Right cardiac atrium (tissue), 5 donors: ENCODE results near the gene ZNF248. TPM values are rescaled to one million over a fixed set of nuclear protein-coding genes. Genes with fewer than 3 reads are reported as not detected.
A peak's percentile ranks its signal among the peaks of the same experiment; 100 is the strongest.
"Not testable (repeated sequence)": the region's sequence is repeated elsewhere in the genome, so short reads cannot be mapped to it uniquely, and the experiment has no call there.

Experiments used
- ATAC-seq, 2 donors: fragments of 200-7000 bp; cut with Tn5 transposase; one replicate each; pipeline versions ENCODE4 v1.8.0 to v1.9.1; 2020; ENCODE audit warnings: moderate library complexity in 2 of 2, mild to moderate bottlenecking in 1 of 2
- DNase-seq, 3 donors: peaks; one replicate each; pipeline ENCODE4 v3.0.0-alpha.2; 2020
- H3K27ac ChIP-seq: one replicate; pipeline ENCODE4 v1.5.1; 2013; ENCODE audit warnings: mild to moderate bottlenecking, low read length, control low read depth, moderate library complexity
- H3K27me3 ChIP-seq: one replicate; pipeline ENCODE4 v1.6.1; 2013; ENCODE audit not compliant: control insufficient read depth, insufficient read depth
- H3K4me1 ChIP-seq: one replicate; pipeline ENCODE4 v1.6.1; 2013; ENCODE audit warnings: low read length; ENCODE audit not compliant: control insufficient read depth, insufficient read depth
- H3K4me3 ChIP-seq: one replicate; pipeline ENCODE4 v1.5.1; 2013; ENCODE audit warnings: low read length, control low read depth
- H3K9me3 ChIP-seq: one replicate; pipeline ENCODE4 v1.6.1; 2013; ENCODE audit warnings: low read length; ENCODE audit not compliant: control insufficient read depth
- WGBS: extraction: QIAGEN DNeasy Blood & Tissue Kit; methylation state at CpG from one replicate; pipeline ENCODE4 v1.1.7; 2013; 5-methylcytosine and 5-hydroxymethylcytosine counted together
- intact Hi-C, 4 donors: fragments of 100-400 bp; cut with DNase I; formaldehyde crosslinking; loops; one replicate each; pipeline versions ENCODE4 v1.11.0 to v1.14.0; 2022 to 2023
- polyA plus RNA-seq: library from polyadenylated mRNA; stranded (reverse); fragments of 200-250 nt; gene quantifications from one replicate; pipeline ENCODE4 v1.2.3, GENCODE V29; 2013
- total RNA-seq, 4 donors: library from RNA; stranded (reverse); fragmentation: NEBNext Ultra II Directional; extraction: Animal tissue kit (Norgen Biotek cat#: 25700); gene quantifications; one replicate each; pipeline ENCODE4 v1.2.1, GENCODE V29; 2021
- donor health status: healthy with polysubstance abuse.
- donor health status: DM: no; HTN: yes; CAD: no.
- donor health status: DM: no; HTN: no; CAD: no.
- donor health status: DM: no; HTN: yes; CAD: no; lungs with severe emphysema.
- donor health status: DM: yes; HTN: yes; CAD: no.

The ZNF248 gene
- total and polyA plus RNA-seq, 5 donors: 5.8 to 18.4 (median 14.0) TPM

- ATAC-seq (no peak), DNase-seq (no peak)
- intact Hi-C loops: no loop called here
- H3K4me3 ChIP-seq: no peak overlapping the region
- no peaks in the 10 kb centered on the region for H3K4me1 ChIP-seq
- no peaks in the 10 kb centered on the region for H3K9me3 ChIP-seq
- WGBS: 79% methylated on average over 9 of the region's 9 CpGs
- no peaks in the 10 kb centered on the region for H3K27me3 ChIP-seq
- H3K27ac ChIP-seq: no peak overlapping the region
Measured at GRCh38 chr10:37865957-37866803, 8.8 kb upstream of the ZNF248 start.

- intact Hi-C loops: no loop called here
- ATAC-seq: no peak
- WGBS: 71% methylated on average over 3 of the region's 3 CpGs
- Histone ChIP-seq H3K4me1 (no peaks in the 10 kb centered on the region), H3K9me3 (no peaks in the 10 kb centered on the region), H3K27me3 (no peaks in the 10 kb centered on the region), H3K27ac (no peak overlapping the region), H3K4me3 (no peak overlapping the region)
- DNase-seq: no peak
Measured at GRCh38 chr10:37865264-37865663, 7.9 kb upstream of the ZNF248 start.

GRCh38 chr10:37860494-37861190 is 3.2 kb upstream of the ZNF248 start:
- DNase-seq: no peak
- no peaks in the 10 kb centered on the region for H3K4me1 ChIP-seq
- no peak overlapping the region for H3K4me3 ChIP-seq
- H3K27ac ChIP-seq: no peak overlapping the region
- H3K27me3 ChIP-seq: no peaks in the 10 kb centered on the region
- intact Hi-C loops: no loop called here
- no peaks in the 10 kb centered on the region for H3K9me3 ChIP-seq
- ATAC-seq: no peak
- WGBS: 72% methylated on average over 2 of the region's 2 CpGs

- intact Hi-C loops: loop anchor here in 1 of 4 donors (10.0 kb wide), 1 partner anchor 116 kb away; the partner anchor contains the start of gene ZNF25
- not testable (repeated sequence) for H3K9me3 ChIP-seq, H3K4me3 ChIP-seq, H3K27ac ChIP-seq, ATAC-seq, H3K4me1 ChIP-seq, H3K27me3 ChIP-seq, DNase-seq
- 95% methylated on average over 16 of the region's 16 CpGs for WGBS
Measured at GRCh38 chr10:37859270-37859669, 1.9 kb upstream of the ZNF248 start.

GRCh38 chr10:37856881-37857286 is 526 bp downstream of the ZNF248 start:
- Histone ChIP-seq H3K27me3 (no peaks in the 10 kb centered on the region), H3K9me3 (no peaks in the 10 kb centered on the region), H3K4me1 (no peaks in the 10 kb centered on the region), H3K27ac (peak overlapping the region; percentile 75), H3K4me3 (peak overlapping the region; percentile 63)
- ATAC-seq: peak; percentile 6 to 26
- DNase-seq: peak; percentile 28 to 57 (median 51)
- under 1% methylated on average over 16 of the region's 16 CpGs for WGBS
- intact Hi-C loops: loop anchor here in 1 of 4 donors (10.0 kb wide), 1 partner anchor 118 kb away; the partner anchor contains the start of gene ZNF25

- WGBS: 54% methylated on average over 4 of the region's 4 CpGs
- Histone ChIP-seq H3K9me3 (no peaks in the 10 kb centered on the region), H3K27me3 (no peaks in the 10 kb centered on the region), H3K27ac (peak overlapping the region; percentile 21), H3K4me3 (peak overlapping the region; percentile 8), H3K4me1 (no peaks in the 10 kb centered on the region)
- DNase-seq (no peak), ATAC-seq (no peak)
- intact Hi-C loops: loop anchor here in 1 of 4 donors (10.0 kb wide), 1 partner anchor 119 kb away; the partner anchor contains the start of gene ZNF25
Measured at GRCh38 chr10:37855636-37856035, 1.8 kb downstream of the ZNF248 start.

GRCh38 chr10:37854626-37855025 is 2.8 kb downstream of the ZNF248 start:
- Histone ChIP-seq H3K27ac (no peak overlapping the region), H3K4me1 (no peaks in the 10 kb centered on the region), H3K27me3 (no peaks in the 10 kb centered on the region), H3K4me3 (no peak overlapping the region), H3K9me3 (no peaks in the 10 kb centered on the region)
- intact Hi-C loops: loop anchor here in 1 of 4 donors (10.0 kb wide), 1 partner anchor 120 kb away; the partner anchor contains the start of gene ZNF25
- DNase-seq (no peak), ATAC-seq (no peak)

- intact Hi-C loops: no loop called here
- no peak overlapping the region for H3K27ac ChIP-seq
- no peak for DNase-seq
- H3K4me3 ChIP-seq: no peak overlapping the region
- no peak for ATAC-seq
- H3K9me3 ChIP-seq: no peaks in the 10 kb centered on the region
- 65% methylated on average over 2 of the region's 2 CpGs for WGBS
- H3K4me1 ChIP-seq: no peaks in the 10 kb centered on the region
- no peaks in the 10 kb centered on the region for H3K27me3 ChIP-seq
Measured at GRCh38 chr10:37844644-37845043, 12.8 kb downstream of the ZNF248 start.

GRCh38 chr10:37839243-37839642 is 18.2 kb downstream of the ZNF248 start:
- intact Hi-C loops: no loop called here
- Histone ChIP-seq H3K4me3 (no peak overlapping the region), H3K9me3 (no peaks in the 10 kb centered on the region), H3K27me3 (no peaks in the 10 kb centered on the region), H3K27ac (no peak overlapping the region), H3K4me1 (no peaks in the 10 kb centered on the region)
- DNase-seq: no peak
- WGBS: 97% methylated on average over 2 of the region's 2 CpGs
- ATAC-seq: no peak

GRCh38 chr10:37831495-37832333 is 25.7 kb downstream of the ZNF248 start:
- ATAC-seq (no peak), DNase-seq (no peak)
- H3K4me3 ChIP-seq: peak overlapping the region; percentile 25
- H3K9me3 ChIP-seq: peaks cover 6% of the 10 kb centered on the region
- no peaks in the 10 kb centered on the region for H3K4me1 ChIP-seq
- intact Hi-C loops: no loop called here
- H3K27me3 ChIP-seq: no peaks in the 10 kb centered on the region
- H3K27ac ChIP-seq: no peak overlapping the region
- 98% methylated on average over 4 of the region's 4 CpGs for WGBS
